ENCODE measurements around the gene KCNAB2.

The KCNAB2 gene

GRCh38 chr1:6129313-6129712 is 83.6 kb downstream of the KCNAB2 start:
- no peaks in the 10 kb centered on the region for H3K36me3 ChIP-seq (ENCODE audit: insufficient read depth, low read length)
- peaks cover 6% of the 10 kb centered on the region for H3K9me3 ChIP-seq (replicated peaks; ENCODE audit: low read length)
- no peak overlapping the region for H3K4me3 ChIP-seq (ENCODE audit: low read length)
- H3K4me2 ChIP-seq (ENCODE audit: low read length): no peak overlapping the region
- no peak overlapping the region for H3K9ac ChIP-seq (ENCODE audit: low read depth, low read length)
- peaks cover 20% of the 10 kb centered on the region for H3K27me3 ChIP-seq (ENCODE audit: control insufficient read depth, insufficient read depth, low read length)
- peaks cover 2% of the 10 kb centered on the region for H3K4me1 ChIP-seq (ENCODE audit: control insufficient read depth, insufficient read depth, low read length)

GRCh38 chr1:6130036-6130435 is 84.3 kb downstream of the KCNAB2 start:
- no peak overlapping the region for H3K9ac ChIP-seq (ENCODE audit: low read depth, low read length)
- peaks cover 2% of the 10 kb centered on the region for H3K4me1 ChIP-seq (ENCODE audit: control insufficient read depth, insufficient read depth, low read length)
- H3K36me3 ChIP-seq (ENCODE audit: insufficient read depth, low read length): no peaks in the 10 kb centered on the region
- H3K4me3 ChIP-seq (ENCODE audit: low read length): no peak overlapping the region
- H3K9me3 ChIP-seq (replicated peaks; ENCODE audit: low read length): peaks cover 6% of the 10 kb centered on the region
- no peak overlapping the region for H3K4me2 ChIP-seq (ENCODE audit: low read length)
- peaks cover 20% of the 10 kb centered on the region for H3K27me3 ChIP-seq (ENCODE audit: control insufficient read depth, insufficient read depth, low read length)

GRCh38 chr1:6130596-6130995 is 84.9 kb downstream of the KCNAB2 start:
- no peaks in the 10 kb centered on the region for H3K36me3 ChIP-seq (ENCODE audit: insufficient read depth, low read length)
- peaks cover 20% of the 10 kb centered on the region for H3K27me3 ChIP-seq (ENCODE audit: control insufficient read depth, insufficient read depth, low read length)
- peaks cover 2% of the 10 kb centered on the region for H3K4me1 ChIP-seq (ENCODE audit: control insufficient read depth, insufficient read depth, low read length)

GRCh38 chr1:6131561-6131960 is 85.9 kb downstream of the KCNAB2 start:
- H3K36me3 ChIP-seq (ENCODE audit: insufficient read depth, low read length): no peaks in the 10 kb centered on the region
- H3K4me1 ChIP-seq (ENCODE audit: control insufficient read depth, insufficient read depth, low read length): peaks cover 2% of the 10 kb centered on the region
- no peak overlapping the region for H3K4me2 ChIP-seq (ENCODE audit: low read length)
- H3K27me3 ChIP-seq (ENCODE audit: control insufficient read depth, insufficient read depth, low read length): peaks cover 21% of the 10 kb centered on the region
- H3K9ac ChIP-seq (ENCODE audit: low read depth, low read length): no peak overlapping the region
- peaks cover 6% of the 10 kb centered on the region for H3K9me3 ChIP-seq (replicated peaks; ENCODE audit: low read length)
- H3K4me3 ChIP-seq (ENCODE audit: low read length): no peak overlapping the region

More at GRCh38 chr1:6130596-6130995, 84.9 kb downstream of the KCNAB2 start:
- H3K9me3 ChIP-seq (replicated peaks; ENCODE audit: low read length): peaks cover 6% of the 10 kb centered on the region
- H3K4me3 ChIP-seq (ENCODE audit: low read length): no peak overlapping the region
- H3K9ac ChIP-seq (ENCODE audit: low read depth, low read length): no peak overlapping the region
- no peak overlapping the region for H3K4me2 ChIP-seq (ENCODE audit: low read length)

- Histone ChIP-seq H3K4me3 (ENCODE audit: low read length) (no peak overlapping the region), H3K4me2 (ENCODE audit: low read length) (no peak overlapping the region), H3K27me3 (ENCODE audit: control insufficient read depth, insufficient read depth, low read length) (peaks cover 23% of the 10 kb centered on the region), H3K9ac (ENCODE audit: low read depth, low read length) (no peak overlapping the region), H3K4me1 (ENCODE audit: control insufficient read depth, insufficient read depth, low read length) (no peaks in the 10 kb centered on the region), H3K9me3 (replicated peaks; ENCODE audit: low read length) (peaks cover 6% of the 10 kb centered on the region), H3K36me3 (ENCODE audit: insufficient read depth, low read length) (no peaks in the 10 kb centered on the region)
Measured at GRCh38 chr1:6133146-6133895, 87.6 kb downstream of the KCNAB2 start.

- H3K36me3 ChIP-seq (ENCODE audit: insufficient read depth, low read length): no peaks in the 10 kb centered on the region
- peaks cover 6% of the 10 kb centered on the region for H3K9me3 ChIP-seq (replicated peaks; ENCODE audit: low read length)
- H3K4me3 ChIP-seq (ENCODE audit: low read length): no peak overlapping the region
- no peak overlapping the region for H3K4me2 ChIP-seq (ENCODE audit: low read length)
- H3K4me1 ChIP-seq (ENCODE audit: control insufficient read depth, insufficient read depth, low read length): no peaks in the 10 kb centered on the region
- H3K9ac ChIP-seq (ENCODE audit: low read depth, low read length): no peak overlapping the region
- H3K27me3 ChIP-seq (ENCODE audit: control insufficient read depth, insufficient read depth, low read length): peaks cover 24% of the 10 kb centered on the region
Measured at GRCh38 chr1:6134206-6134605, 88.5 kb downstream of the KCNAB2 start.

- peaks cover 6% of the 10 kb centered on the region for H3K9me3 ChIP-seq (replicated peaks; ENCODE audit: low read length)
- peaks cover 27% of the 10 kb centered on the region for H3K27me3 ChIP-seq (ENCODE audit: control insufficient read depth, insufficient read depth, low read length)
- H3K4me3 ChIP-seq (ENCODE audit: low read length): no peak overlapping the region
- H3K4me2 ChIP-seq (ENCODE audit: low read length): no peak overlapping the region
- no peak overlapping the region for H3K9ac ChIP-seq (ENCODE audit: low read depth, low read length)
- H3K4me1 ChIP-seq (ENCODE audit: control insufficient read depth, insufficient read depth, low read length): no peaks in the 10 kb centered on the region
- no peaks in the 10 kb centered on the region for H3K36me3 ChIP-seq (ENCODE audit: insufficient read depth, low read length)
Measured at GRCh38 chr1:6134741-6135510, 89.2 kb downstream of the KCNAB2 start.

GRCh38 chr1:6136516-6137220 is 91.0 kb downstream of the KCNAB2 start:
- Histone ChIP-seq H3K36me3 (ENCODE audit: insufficient read depth, low read length) (no peaks in the 10 kb centered on the region), H3K9me3 (replicated peaks; ENCODE audit: low read length) (peaks cover 6% of the 10 kb centered on the region), H3K4me3 (ENCODE audit: low read length) (no peak overlapping the region), H3K4me2 (ENCODE audit: low read length) (no peak overlapping the region), H3K27me3 (ENCODE audit: control insufficient read depth, insufficient read depth, low read length) (peaks cover 19% of the 10 kb centered on the region), H3K9ac (ENCODE audit: low read depth, low read length) (no peak overlapping the region), H3K4me1 (ENCODE audit: control insufficient read depth, insufficient read depth, low read length) (no peaks in the 10 kb centered on the region)

- Histone ChIP-seq H3K27me3 (ENCODE audit: control insufficient read depth, insufficient read depth, low read length) (peaks cover 16% of the 10 kb centered on the region), H3K9me3 (replicated peaks; ENCODE audit: low read length) (no peaks in the 10 kb centered on the region)
Measured at GRCh38 chr1:6137758-6138157, 92.1 kb downstream of the KCNAB2 start.

GRCh38 chr1:6140413-6140812 is 94.7 kb downstream of the KCNAB2 start:
- H3K4me3 ChIP-seq (ENCODE audit: low read length): no peak overlapping the region
- H3K9me3 ChIP-seq (replicated peaks; ENCODE audit: low read length): no peaks in the 10 kb centered on the region
- no peak overlapping the region for H3K9ac ChIP-seq (ENCODE audit: low read depth, low read length)
- no peaks in the 10 kb centered on the region for H3K4me1 ChIP-seq (ENCODE audit: control insufficient read depth, insufficient read depth, low read length)
- no peaks in the 10 kb centered on the region for H3K36me3 ChIP-seq (ENCODE audit: insufficient read depth, low read length)
- H3K27me3 ChIP-seq (ENCODE audit: control insufficient read depth, insufficient read depth, low read length): peaks cover 34% of the 10 kb centered on the region
- H3K4me2 ChIP-seq (ENCODE audit: low read length): no peak overlapping the region

More at GRCh38 chr1:6137758-6138157, 92.1 kb downstream of the KCNAB2 start:
- Histone ChIP-seq H3K4me3 (ENCODE audit: low read length) (no peak overlapping the region), H3K36me3 (ENCODE audit: insufficient read depth, low read length) (no peaks in the 10 kb centered on the region), H3K9ac (ENCODE audit: low read depth, low read length) (no peak overlapping the region), H3K4me1 (ENCODE audit: control insufficient read depth, insufficient read depth, low read length) (no peaks in the 10 kb centered on the region), H3K4me2 (ENCODE audit: low read length) (no peak overlapping the region)

GRCh38 chr1:6141592-6141991 is 95.9 kb downstream of the KCNAB2 start:
- Histone ChIP-seq H3K9ac (ENCODE audit: low read depth, low read length) (no peak overlapping the region), H3K9me3 (replicated peaks; ENCODE audit: low read length) (no peaks in the 10 kb centered on the region), H3K4me1 (ENCODE audit: control insufficient read depth, insufficient read depth, low read length) (no peaks in the 10 kb centered on the region), H3K4me3 (ENCODE audit: low read length) (no peak overlapping the region), H3K36me3 (ENCODE audit: insufficient read depth, low read length) (no peaks in the 10 kb centered on the region), H3K4me2 (ENCODE audit: low read length) (no peak overlapping the region), H3K27me3 (ENCODE audit: control insufficient read depth, insufficient read depth, low read length) (peaks cover 38% of the 10 kb centered on the region)
